Stimulated activated naive CD8-positive, alpha-beta T cell treated with anti-CD3 and anti-CD28 coated beads, Interleukin-15, Interleukin-2, amounts not matched to agents 100 ng/mL and 50 ng/mL, for 24 hours (primary cell): ENCODE results near the gene KCNK16.
"Not testable (repeated sequence)": the region's sequence is repeated elsewhere in the genome, so short reads cannot be mapped to it uniquely, and the experiment has no call there.

Experiments used
- H3K27ac Mint-ChIP-seq: one replicate; pipeline ENCODE4 v1.8.0; 2021; ENCODE audit warnings: mild to moderate bottlenecking, mixed read lengths
- H3K27me3 Mint-ChIP-seq: one replicate; pipeline ENCODE4 v1.8.0; 2021; ENCODE audit warnings: mixed read lengths
- H3K36me3 Mint-ChIP-seq: one replicate; pipeline ENCODE4 v1.8.0; 2021; ENCODE audit warnings: low read depth, mixed read lengths
- H3K4me1 Mint-ChIP-seq: one replicate; pipeline ENCODE4 v1.8.0; 2021; ENCODE audit warnings: low read depth, mixed read lengths
- H3K4me3 Mint-ChIP-seq: one replicate; pipeline ENCODE4 v1.8.0; 2021; ENCODE audit warnings: mild to moderate bottlenecking, mixed read lengths
- H3K9me3 Mint-ChIP-seq: one replicate; pipeline ENCODE4 v1.8.0; 2021; ENCODE audit warnings: mixed read lengths

KCNK16 gene

DNA sequence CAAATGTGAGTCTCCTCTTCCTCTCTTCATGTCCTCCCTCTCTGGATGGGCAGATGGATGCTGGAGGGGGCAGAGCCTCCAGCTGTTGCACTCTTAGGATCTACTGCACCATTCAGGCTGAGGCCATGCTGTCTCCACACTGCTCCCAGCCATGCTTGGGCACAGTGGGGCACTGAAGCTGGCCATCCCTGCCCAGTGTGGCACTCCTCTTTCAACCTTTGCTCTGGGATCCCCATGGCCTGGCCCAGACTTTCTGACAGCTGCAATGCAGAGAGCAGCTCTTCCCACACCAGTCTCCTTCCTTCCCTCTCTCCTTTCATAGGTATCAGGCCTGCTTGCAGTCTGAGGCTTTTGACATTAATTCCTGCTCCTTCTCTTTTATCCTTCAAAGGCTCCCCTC lies 17.6 kb downstream of the KCNK16 start:
- H3K27ac Mint-ChIP-seq = no peak overlapping the region
- H3K4me3 Mint-ChIP-seq = no peak overlapping the region
- H3K27me3 Mint-ChIP-seq = peaks cover under 1% of the 10 kb centered on the region
- H3K9me3 Mint-ChIP-seq = no peaks in the 10 kb centered on the region
- H3K36me3 Mint-ChIP-seq = no peaks in the 10 kb centered on the region
- H3K4me1 Mint-ChIP-seq = peaks cover 6% of the 10 kb centered on the region

DNA sequence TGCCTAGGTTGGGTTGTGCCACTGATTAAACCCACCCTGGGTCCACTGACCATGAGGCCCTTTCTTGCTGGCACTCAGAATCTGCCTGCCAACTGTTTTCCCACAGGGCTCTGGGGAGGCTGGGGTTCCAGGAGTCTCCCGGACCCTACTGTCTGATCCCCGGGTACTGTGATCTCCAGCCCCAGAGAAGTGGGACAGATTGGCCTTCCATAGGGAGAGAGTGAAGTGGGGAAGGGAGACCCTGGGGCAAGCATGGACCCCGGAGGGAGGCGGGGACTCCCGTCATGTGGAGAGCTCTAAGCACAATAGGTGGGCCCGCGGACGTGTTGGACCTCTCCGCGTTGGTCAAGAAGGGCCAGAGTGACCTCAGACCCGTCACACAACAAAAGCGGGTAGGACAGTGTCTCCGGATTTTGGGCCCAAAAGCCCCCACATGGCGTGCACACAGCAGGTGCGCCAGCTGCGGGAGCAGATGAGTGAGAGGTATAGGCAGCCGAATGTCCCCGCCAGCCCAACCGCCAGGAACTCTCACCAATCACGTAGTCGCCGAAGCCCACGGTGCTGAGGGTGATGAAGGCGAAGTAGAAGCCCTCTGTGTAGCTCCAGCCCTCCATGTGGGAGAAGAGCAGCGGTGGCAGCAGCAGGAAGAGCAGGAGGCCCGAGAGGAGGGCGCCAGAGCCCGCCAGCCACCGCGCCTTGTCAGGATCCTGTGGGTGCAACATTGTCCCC lies 18.9 kb downstream of the KCNK16 start:
- no peak overlapping the region for H3K27ac Mint-ChIP-seq
- H3K9me3 Mint-ChIP-seq = no peaks in the 10 kb centered on the region
- no peaks in the 10 kb centered on the region for H3K36me3 Mint-ChIP-seq
- no peak overlapping the region for H3K4me3 Mint-ChIP-seq
- H3K4me1 Mint-ChIP-seq = peaks cover 6% of the 10 kb centered on the region
- no peaks in the 10 kb centered on the region for H3K27me3 Mint-ChIP-seq

GRCh38 chr6:39302669-39303424 lies 19.7 kb downstream of the KCNK16 start:
- H3K36me3 Mint-ChIP-seq = no peaks in the 10 kb centered on the region
- peaks cover 6% of the 10 kb centered on the region for H3K4me1 Mint-ChIP-seq
- H3K27ac Mint-ChIP-seq = no peak overlapping the region
- no peaks in the 10 kb centered on the region for H3K9me3 Mint-ChIP-seq
- H3K27me3 Mint-ChIP-seq = no peaks in the 10 kb centered on the region
- peak overlapping the region; percentile 60 for H3K4me3 Mint-ChIP-seq

- H3K4me1 Mint-ChIP-seq = peaks cover 6% of the 10 kb centered on the region
- no peaks in the 10 kb centered on the region for H3K27me3 Mint-ChIP-seq
- no peaks in the 10 kb centered on the region for H3K9me3 Mint-ChIP-seq
- H3K4me3 Mint-ChIP-seq = no peak overlapping the region
- no peaks in the 10 kb centered on the region for H3K36me3 Mint-ChIP-seq
- no peak overlapping the region for H3K27ac Mint-ChIP-seq
Measured at GRCh38 chr6:39302011-39302410, 20.5 kb downstream of the KCNK16 start.

DNA sequence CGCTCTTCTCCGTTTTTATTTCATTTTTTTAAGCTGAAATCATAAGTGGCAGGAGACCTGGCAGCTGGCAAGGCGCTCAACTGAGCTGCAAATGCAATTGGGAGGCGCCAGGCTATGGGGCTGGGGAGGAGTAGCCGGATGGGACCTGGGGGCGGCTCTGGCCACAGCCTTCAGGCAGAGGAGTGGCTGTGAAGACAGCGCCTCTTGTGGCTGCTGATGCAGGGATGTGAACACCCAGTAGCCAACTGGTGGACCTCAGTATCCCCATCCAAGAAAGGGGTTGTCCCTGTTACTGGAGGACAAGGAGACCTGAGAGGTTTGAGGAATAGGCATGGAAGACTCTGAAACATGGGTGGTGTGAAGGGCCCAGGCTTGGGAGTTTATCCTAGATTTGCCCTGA lies 20.9 kb downstream of the KCNK16 start:
- H3K27me3 Mint-ChIP-seq = no peaks in the 10 kb centered on the region
- H3K9me3 Mint-ChIP-seq = no peaks in the 10 kb centered on the region
- H3K4me1 Mint-ChIP-seq = peaks cover 6% of the 10 kb centered on the region
- H3K36me3 Mint-ChIP-seq = no peaks in the 10 kb centered on the region
- H3K4me3 Mint-ChIP-seq = no peak overlapping the region
- no peak overlapping the region for H3K27ac Mint-ChIP-seq

DNA sequence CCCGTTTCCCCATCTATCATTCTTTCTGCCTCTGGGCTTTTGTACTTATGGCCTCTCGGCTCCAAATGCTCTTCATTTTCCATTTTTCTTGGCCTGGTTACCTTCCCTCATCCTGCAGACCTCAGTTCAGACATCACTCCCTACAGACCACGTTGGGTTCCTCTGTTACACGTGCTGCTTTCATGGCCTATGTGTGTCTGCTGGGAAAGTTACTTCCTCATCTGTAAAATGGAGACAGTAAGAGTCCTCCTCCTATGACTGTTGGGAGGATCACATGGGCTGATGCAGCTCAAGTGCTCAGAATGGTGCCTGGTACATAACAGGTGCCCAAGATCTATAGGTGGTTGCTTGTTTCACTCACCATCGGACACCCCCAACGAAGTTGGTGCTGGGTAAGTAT lies 21.8 kb downstream of the KCNK16 start:
- H3K9me3 Mint-ChIP-seq = no peaks in the 10 kb centered on the region
- peaks cover 6% of the 10 kb centered on the region for H3K4me1 Mint-ChIP-seq
- no peak overlapping the region for H3K27ac Mint-ChIP-seq
- no peaks in the 10 kb centered on the region for H3K27me3 Mint-ChIP-seq
- H3K36me3 Mint-ChIP-seq = no peaks in the 10 kb centered on the region
- no peak overlapping the region for H3K4me3 Mint-ChIP-seq

- Mint-ChIP-seq H3K27me3 (no peaks in the 10 kb centered on the region), H3K36me3 (no peaks in the 10 kb centered on the region)
Measured at GRCh38 chr6:39298061-39298460, 24.4 kb downstream of the KCNK16 start.

GRCh38 chr6:39296745-39297640 lies 25.5 kb downstream of the KCNK16 start:
- H3K9me3 Mint-ChIP-seq = no peaks in the 10 kb centered on the region
- H3K4me1 Mint-ChIP-seq = no peaks in the 10 kb centered on the region
- H3K4me3 Mint-ChIP-seq = no peak overlapping the region
- H3K27ac Mint-ChIP-seq = no peak overlapping the region
- H3K27me3 Mint-ChIP-seq = no peaks in the 10 kb centered on the region
- no peaks in the 10 kb centered on the region for H3K36me3 Mint-ChIP-seq

More at GRCh38 chr6:39298061-39298460, 24.4 kb downstream of the KCNK16 start:
- H3K4me1 Mint-ChIP-seq = peaks cover 5% of the 10 kb centered on the region
- no peaks in the 10 kb centered on the region for H3K9me3 Mint-ChIP-seq
- no peak overlapping the region for H3K27ac Mint-ChIP-seq
- H3K4me3 Mint-ChIP-seq = no peak overlapping the region

- Mint-ChIP-seq H3K9me3 (no peaks in the 10 kb centered on the region), H3K27ac (no peak overlapping the region), H3K27me3 (no peaks in the 10 kb centered on the region), H3K4me1 (no peaks in the 10 kb centered on the region), H3K4me3 (no peak overlapping the region), H3K36me3 (no peaks in the 10 kb centered on the region)
Measured at GRCh38 chr6:39295611-39296011, 26.9 kb downstream of the KCNK16 start.

DNA sequence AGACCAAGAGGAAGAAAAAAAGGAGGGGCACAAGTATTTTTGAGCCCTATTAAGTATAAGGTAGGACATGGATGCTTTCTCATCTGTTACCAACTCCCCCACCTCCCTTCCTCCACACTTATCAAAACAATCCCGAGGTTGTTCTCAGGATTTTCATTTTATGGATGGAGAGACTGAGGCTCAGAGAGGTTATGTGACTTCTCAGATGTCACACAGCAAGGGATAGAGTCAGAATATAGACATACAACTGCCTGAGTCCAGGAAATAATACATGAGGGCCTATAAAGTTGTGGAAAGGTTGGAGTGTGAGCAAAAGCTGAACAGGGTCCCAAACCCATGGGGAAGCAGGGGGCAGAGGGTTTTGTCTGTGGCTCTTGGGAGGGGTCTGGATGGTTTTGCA lies 27.6 kb downstream of the KCNK16 start:
- Mint-ChIP-seq H3K9me3 (no peaks in the 10 kb centered on the region), H3K4me3 (no peak overlapping the region), H3K27me3 (no peaks in the 10 kb centered on the region), H3K4me1 (no peaks in the 10 kb centered on the region), H3K27ac (no peak overlapping the region), H3K36me3 (no peaks in the 10 kb centered on the region)

DNA sequence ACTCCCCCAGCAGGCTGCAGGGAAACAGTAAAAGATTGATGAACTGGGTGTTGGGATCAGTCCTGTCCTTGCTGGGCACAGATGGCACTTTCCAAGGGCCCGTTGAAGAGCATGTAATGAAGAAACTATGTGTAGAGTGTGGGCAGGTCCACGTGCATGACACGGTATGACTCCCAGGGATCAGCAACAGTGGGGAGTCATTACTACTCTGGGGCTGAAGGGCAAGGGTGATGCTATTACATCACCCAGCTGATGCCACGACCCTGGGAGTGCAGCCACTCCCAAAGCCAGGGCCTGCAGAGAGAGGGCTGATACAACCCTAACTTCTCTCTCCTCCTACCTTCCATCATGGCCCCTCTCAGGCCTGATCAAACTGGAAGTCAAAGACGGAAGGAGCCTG lies 28.4 kb downstream of the KCNK16 start:
- Mint-ChIP-seq H3K36me3 (no peaks in the 10 kb centered on the region), H3K27me3 (no peaks in the 10 kb centered on the region), H3K9me3 (no peaks in the 10 kb centered on the region), H3K4me3 (no peak overlapping the region), H3K27ac (no peak overlapping the region), H3K4me1 (no peaks in the 10 kb centered on the region)

DNA sequence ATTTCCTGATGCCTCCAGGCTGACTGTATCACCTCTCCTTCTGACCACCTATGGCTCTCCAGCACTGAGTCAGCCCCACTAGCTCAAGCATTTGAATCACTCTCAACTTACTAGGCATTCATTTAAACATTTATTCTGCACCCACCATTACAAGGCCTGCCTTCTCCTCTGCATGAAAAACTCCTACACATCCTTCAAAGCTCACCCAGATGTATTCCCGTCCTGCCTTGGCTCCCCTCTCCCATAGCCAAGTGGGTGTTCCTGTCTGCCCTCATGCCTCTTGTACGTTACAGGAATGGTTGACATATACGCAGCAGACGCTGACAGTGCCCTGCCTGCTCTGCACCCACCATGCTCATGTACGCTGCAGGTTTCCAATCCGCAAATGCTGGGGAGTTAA lies 29.9 kb downstream of the KCNK16 start:
- H3K36me3 Mint-ChIP-seq = no peaks in the 10 kb centered on the region
- H3K27me3 Mint-ChIP-seq = no peaks in the 10 kb centered on the region
- H3K27ac Mint-ChIP-seq = no peak overlapping the region
- H3K9me3 Mint-ChIP-seq = peaks cover 3% of the 10 kb centered on the region
- no peaks in the 10 kb centered on the region for H3K4me1 Mint-ChIP-seq
- no peak overlapping the region for H3K4me3 Mint-ChIP-seq

- Mint-ChIP-seq H3K27ac (no peak overlapping the region), H3K9me3 (peaks cover 3% of the 10 kb centered on the region), H3K36me3 (no peaks in the 10 kb centered on the region), H3K4me1 (no peaks in the 10 kb centered on the region), H3K4me3 (no peak overlapping the region), H3K27me3 (no peaks in the 10 kb centered on the region)
Measured at GRCh38 chr6:39289490-39289889, 33.0 kb downstream of the KCNK16 start.

- Mint-ChIP-seq H3K4me1 (no peaks in the 10 kb centered on the region), H3K4me3 (no peak overlapping the region), H3K36me3 (no peaks in the 10 kb centered on the region), H3K9me3 (peaks cover 3% of the 10 kb centered on the region), H3K27me3 (no peaks in the 10 kb centered on the region), H3K27ac (no peak overlapping the region)
Measured at GRCh38 chr6:39287601-39288000, 34.9 kb downstream of the KCNK16 start.

GRCh38 chr6:39286596-39286995 lies 35.9 kb downstream of the KCNK16 start:
- not testable (repeated sequence) for H3K4me3 Mint-ChIP-seq, H3K4me1 Mint-ChIP-seq, H3K9me3 Mint-ChIP-seq

More at GRCh38 chr6:39286596-39286995, 35.9 kb downstream of the KCNK16 start:
- H3K27ac Mint-ChIP-seq, H3K27me3 Mint-ChIP-seq, H3K36me3 Mint-ChIP-seq: not testable (repeated sequence)
